ENCODE data around the gene DENND1A.
"Not testable (repeated sequence)": the region's sequence is repeated elsewhere in the genome, so short reads cannot be mapped to it uniquely, and the experiment has no call there.

The DENND1A gene

GRCh38 chr9:123742009-123742767 is 187.7 kb downstream of the DENND1A start:
- DNase-seq (ENCODE audit: extremely low read depth in 1 of 2, low read depth in 1 of 2), result no peak

- DNase-seq (ENCODE audit: extremely low read depth in 1 of 2, low read depth in 1 of 2), result no peak
These were observed 188.7 kb downstream of the DENND1A start for GRCh38 chr9:123741214-123741613.

GRCh38 chr9:123739902-123740301 is 190.0 kb downstream of the DENND1A start:
- no peak for DNase-seq (ENCODE audit: extremely low read depth in 1 of 2, low read depth in 1 of 2)

- DNase-seq (ENCODE audit: extremely low read depth in 1 of 2, low read depth in 1 of 2), result no peak
These were observed 190.5 kb downstream of the DENND1A start for GRCh38 chr9:123739387-123739786.

- DNase-seq (ENCODE audit: extremely low read depth in 1 of 2, low read depth in 1 of 2), result no peak
These were observed 191.3 kb downstream of the DENND1A start for GRCh38 chr9:123738648-123739047.

GRCh38 chr9:123735376-123735775 is 194.6 kb downstream of the DENND1A start:
- DNase-seq (ENCODE audit: extremely low read depth in 1 of 2, low read depth in 1 of 2), result no peak

- DNase-seq (ENCODE audit: extremely low read depth in 1 of 2, low read depth in 1 of 2), result not testable (repeated sequence)
These were observed 201.4 kb downstream of the DENND1A start for GRCh38 chr9:123728571-123728970.

- DNase-seq (ENCODE audit: extremely low read depth in 1 of 2, low read depth in 1 of 2), result no peak
These were observed 202.6 kb downstream of the DENND1A start for GRCh38 chr9:123727332-123727731.

GRCh38 chr9:123725389-123725788 is 204.5 kb downstream of the DENND1A start:
- DNase-seq (ENCODE audit: extremely low read depth in 1 of 2, low read depth in 1 of 2), result no peak

GRCh38 chr9:123724211-123724796 is 205.6 kb downstream of the DENND1A start:
- no peak for DNase-seq (ENCODE audit: extremely low read depth in 1 of 2, low read depth in 1 of 2)

GRCh38 chr9:123723135-123723875 is 206.6 kb downstream of the DENND1A start:
- no peak for DNase-seq (ENCODE audit: extremely low read depth in 1 of 2, low read depth in 1 of 2)

- no peak for DNase-seq (ENCODE audit: extremely low read depth in 1 of 2, low read depth in 1 of 2)
These were observed 207.5 kb downstream of the DENND1A start for GRCh38 chr9:123722378-123722777.

GRCh38 chr9:123718188-123718587 is 211.7 kb downstream of the DENND1A start:
- DNase-seq (ENCODE audit: extremely low read depth in 1 of 2, low read depth in 1 of 2), result no peak

GRCh38 chr9:123717581-123718175 is 212.2 kb downstream of the DENND1A start:
- DNase-seq (ENCODE audit: extremely low read depth in 1 of 2, low read depth in 1 of 2), result no peak

- DNase-seq (ENCODE audit: extremely low read depth in 1 of 2, low read depth in 1 of 2), result no peak
These were observed 213.5 kb downstream of the DENND1A start for GRCh38 chr9:123716339-123716945.

GRCh38 chr9:123715258-123715657 is 214.7 kb downstream of the DENND1A start:
- no peak for DNase-seq (ENCODE audit: extremely low read depth in 1 of 2, low read depth in 1 of 2)

GRCh38 chr9:123713282-123713681 is 216.6 kb downstream of the DENND1A start:
- no peak for DNase-seq (ENCODE audit: extremely low read depth in 1 of 2, low read depth in 1 of 2)

- no peak for DNase-seq (ENCODE audit: extremely low read depth in 1 of 2, low read depth in 1 of 2)
These were observed 217.5 kb downstream of the DENND1A start for GRCh38 chr9:123712399-123712798.

- no peak for DNase-seq (ENCODE audit: extremely low read depth in 1 of 2, low read depth in 1 of 2)
These were observed 219.6 kb downstream of the DENND1A start for GRCh38 chr9:123710299-123710698.

GRCh38 chr9:123702483-123702882 is 227.4 kb downstream of the DENND1A start:
- DNase-seq (ENCODE audit: extremely low read depth in 1 of 2, low read depth in 1 of 2), result no peak

GRCh38 chr9:123697686-123698085 is 232.2 kb downstream of the DENND1A start:
- no peak for DNase-seq (ENCODE audit: extremely low read depth in 1 of 2, low read depth in 1 of 2)

Data from stimulated activated CD8-positive, alpha-beta memory T cell treated with anti-CD3 and anti-CD28 coated beads, Interleukin-7, amount 100 ng/mL, for 48 hours (primary cell).